AG09319 (cell line): ENCODE data around the gene SOBP.

Experiments used
- DNase-seq: peaks from one replicate; pipeline ENCODE4 v3.0.0-alpha.2; 2010; ENCODE audit warnings: low read depth; ENCODE audit errors: extremely low read depth
- CTCF ChIP-seq: IDR thresholded peaks from 2 replicates; pipeline ENCODE4 v1.5.1; 2011; ENCODE audit warnings: low read depth, mild to moderate bottlenecking, inconsistent platforms, low read length, moderate library complexity

The SOBP gene

GRCh38 chr6:107601406-107601805, 111.5 kb downstream of the SOBP start:
- DNase-seq, result no peak
- no peak for TF ChIP-seq CTCF

DNA sequence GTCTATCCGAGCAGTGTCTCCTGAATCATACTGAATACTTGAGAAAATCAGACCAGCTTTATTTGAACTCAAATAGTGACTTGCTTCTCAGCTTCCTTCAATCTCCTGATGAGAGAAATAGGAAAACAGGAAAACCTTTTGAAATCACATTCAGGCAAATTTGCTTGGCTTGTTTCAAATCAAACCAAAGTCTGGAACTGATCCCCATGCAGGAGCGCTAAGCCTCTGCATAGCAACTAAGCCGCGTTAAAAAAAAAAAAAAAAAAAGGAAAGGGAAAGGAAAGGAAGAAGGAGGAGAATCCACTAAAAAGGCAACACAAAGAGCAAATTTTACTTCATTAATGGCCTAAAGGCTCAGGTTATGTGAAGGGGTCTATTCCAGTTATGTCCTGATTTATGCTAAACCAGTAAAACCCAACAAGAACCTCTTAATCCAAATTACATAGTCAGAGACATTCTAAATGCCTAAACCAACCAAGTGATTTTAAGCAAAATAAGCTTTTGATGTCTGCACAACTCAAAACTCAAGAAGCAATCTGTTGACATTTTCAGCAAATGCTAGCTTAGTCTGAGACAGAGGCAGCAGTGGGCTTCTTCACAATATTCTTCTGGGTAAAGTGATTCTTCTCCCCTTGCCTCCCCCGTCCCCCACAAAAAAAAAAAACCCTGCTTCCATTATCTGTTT, 112.5 kb downstream of the SOBP start:
- DNase-seq, result no peak
- TF ChIP-seq CTCF, result no peak

DNA sequence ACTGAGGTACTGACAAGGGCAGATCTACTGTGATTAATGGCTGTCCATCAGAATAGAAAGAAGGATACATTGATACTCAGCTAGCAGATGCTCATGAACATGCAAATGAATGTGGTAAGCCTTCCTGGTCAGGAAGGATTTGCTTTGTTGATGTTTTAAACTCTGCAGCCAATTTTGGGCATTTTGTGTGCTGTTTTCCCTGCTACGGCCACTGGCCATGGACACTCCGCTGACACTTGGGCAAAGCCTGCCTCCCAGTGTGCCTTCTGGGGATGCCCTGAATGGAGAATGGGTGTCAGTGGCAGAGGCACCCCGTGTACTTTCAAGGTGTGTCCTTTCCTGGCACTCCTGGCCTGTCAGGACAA, 113.1 kb downstream of the SOBP start:
- TF ChIP-seq CTCF, result no peak
- no peak for DNase-seq

- no peak for TF ChIP-seq CTCF
- no peak for DNase-seq
These were observed 114.6 kb downstream of the SOBP start for GRCh38 chr6:107604549-107604948.

DNA sequence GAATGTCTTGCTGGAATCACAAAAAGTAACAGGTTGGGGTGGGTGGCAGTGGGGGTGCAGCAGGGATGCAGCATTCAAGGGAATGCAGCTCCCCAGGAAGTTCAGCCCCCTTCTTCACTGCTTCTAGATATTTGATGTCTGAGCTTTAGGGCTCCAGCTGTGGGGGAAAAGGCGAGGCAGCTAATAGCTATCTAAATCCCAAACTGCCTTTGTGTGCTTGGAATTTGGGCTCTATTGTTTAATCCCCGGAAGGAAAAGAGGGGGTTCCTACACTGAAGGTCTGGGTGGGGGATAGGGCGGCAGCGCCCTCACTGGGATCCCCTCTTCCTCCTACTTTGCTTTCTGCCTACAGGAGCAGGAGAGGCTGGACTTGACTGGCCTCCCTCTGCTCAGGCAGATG, 116.5 kb downstream of the SOBP start:
- no peak for DNase-seq
- no peak for TF ChIP-seq CTCF

GRCh38 chr6:107607116-107607515, 117.2 kb downstream of the SOBP start:
- TF ChIP-seq CTCF, result no peak
- DNase-seq, result no peak

- TF ChIP-seq CTCF, result no peak
- DNase-seq, result no peak
These were observed 121.3 kb downstream of the SOBP start for GRCh38 chr6:107611094-107611810.
